Stimulated activated CD8-positive, alpha-beta memory T cell treated with anti-CD3 and anti-CD28 coated beads, Interleukin-12 subunit alpha, Interleukin-12 subunit beta, amount 100 ng/mL, for 4 hours (primary cell): ENCODE data around the gene NFU1.
A peak's percentile ranks its signal among the peaks of the same experiment; 100 is the strongest.
"Not testable (repeated sequence)": the region's sequence is repeated elsewhere in the genome, so short reads cannot be mapped to it uniquely, and the experiment has no call there.

Experiments
- DNase-seq: peaks from one replicate; pipeline ENCODE4 v3.0.0-alpha.2; 2020; ENCODE audit warnings: low read depth

Gene NFU1

GRCh38 chr2:69386789-69387734 lies 50.2 kb downstream of the NFU1 start, which contains the start of gene GFPT1:
Gene GFPT1, minus strand, starts transcription at chr2:69387227. Its CDS starts 156 bp downstream, at chr2:69387071.
- DNase-seq: peak; percentile 89

GRCh38 chr2:69386360-69386759 lies 50.9 kb downstream of the NFU1 start:
- no peak for DNase-seq

- no peak for DNase-seq
Observed at GRCh38 chr2:69385443-69386151, 51.6 kb downstream of the NFU1 start.

GRCh38 chr2:69384618-69385081 lies 52.6 kb downstream of the NFU1 start:
- DNase-seq: no peak

- no peak for DNase-seq
Observed at GRCh38 chr2:69383176-69383812, 53.9 kb downstream of the NFU1 start.

GRCh38 chr2:69382547-69382946 lies 54.7 kb downstream of the NFU1 start:
- no peak for DNase-seq

- DNase-seq: no peak
Observed at GRCh38 chr2:69381337-69381737, 55.9 kb downstream of the NFU1 start.

GRCh38 chr2:69380072-69380917 lies 56.9 kb downstream of the NFU1 start:
- no peak for DNase-seq

- DNase-seq: no peak
Observed at GRCh38 chr2:69376403-69376802, 60.8 kb downstream of the NFU1 start.

- DNase-seq: no peak
Observed at GRCh38 chr2:69375494-69376353, 61.5 kb downstream of the NFU1 start.

- no peak for DNase-seq
Observed at GRCh38 chr2:69372767-69373166, 64.5 kb downstream of the NFU1 start.

- no peak for DNase-seq
Observed at GRCh38 chr2:69369802-69370201, 67.4 kb downstream of the NFU1 start.

GRCh38 chr2:69368588-69368987 lies 68.6 kb downstream of the NFU1 start:
- no peak for DNase-seq

- no peak for DNase-seq
Observed at GRCh38 chr2:69359371-69359770, 77.9 kb downstream of the NFU1 start.

GRCh38 chr2:69358914-69359313 lies 78.3 kb downstream of the NFU1 start:
- DNase-seq: no peak

GRCh38 chr2:69356471-69356870 lies 80.8 kb downstream of the NFU1 start:
- no peak for DNase-seq

GRCh38 chr2:69354976-69355375 lies 82.3 kb downstream of the NFU1 start:
- not testable (repeated sequence) for DNase-seq

- DNase-seq: no peak
Observed at GRCh38 chr2:69353360-69353759, 83.9 kb downstream of the NFU1 start.

- no peak for DNase-seq
Observed at GRCh38 chr2:69348781-69349180, 88.5 kb downstream of the NFU1 start.
